Epithelial cell of proximal tubule (primary cell): ENCODE data around the gene PGC. TPM values are rescaled to one million over a fixed set of nuclear protein-coding genes. Genes with fewer than 3 reads are reported as not detected.

Experiments used
- DNase-seq: peaks from one replicate; pipeline ENCODE4 v3.0.0-alpha.2; 2011; ENCODE audit warnings: low read depth
- H3K4me3 ChIP-seq: 2 replicates; pipeline ENCODE4 v1.5.1; 2011; ENCODE audit warnings: low read depth, mild to moderate bottlenecking, low read length
- total RNA-seq: library from RNA; depleted of rRNA; stranded (reverse); fragments of >200 nt; gene quantifications from 2 replicates; pipeline ENCODE4 v1.2.3, GENCODE V29; 2015
- TF ChIP-seq, protein P1 (sequence below): conservative IDR thresholded peaks from 2 replicates; pipeline ENCODE4 v1.5.1; 2012; ENCODE audit warnings: low read depth, mild to moderate bottlenecking, low read length

PGC gene
- total RNA-seq, 1 donor from 2014 or later: not detected

DNA sequence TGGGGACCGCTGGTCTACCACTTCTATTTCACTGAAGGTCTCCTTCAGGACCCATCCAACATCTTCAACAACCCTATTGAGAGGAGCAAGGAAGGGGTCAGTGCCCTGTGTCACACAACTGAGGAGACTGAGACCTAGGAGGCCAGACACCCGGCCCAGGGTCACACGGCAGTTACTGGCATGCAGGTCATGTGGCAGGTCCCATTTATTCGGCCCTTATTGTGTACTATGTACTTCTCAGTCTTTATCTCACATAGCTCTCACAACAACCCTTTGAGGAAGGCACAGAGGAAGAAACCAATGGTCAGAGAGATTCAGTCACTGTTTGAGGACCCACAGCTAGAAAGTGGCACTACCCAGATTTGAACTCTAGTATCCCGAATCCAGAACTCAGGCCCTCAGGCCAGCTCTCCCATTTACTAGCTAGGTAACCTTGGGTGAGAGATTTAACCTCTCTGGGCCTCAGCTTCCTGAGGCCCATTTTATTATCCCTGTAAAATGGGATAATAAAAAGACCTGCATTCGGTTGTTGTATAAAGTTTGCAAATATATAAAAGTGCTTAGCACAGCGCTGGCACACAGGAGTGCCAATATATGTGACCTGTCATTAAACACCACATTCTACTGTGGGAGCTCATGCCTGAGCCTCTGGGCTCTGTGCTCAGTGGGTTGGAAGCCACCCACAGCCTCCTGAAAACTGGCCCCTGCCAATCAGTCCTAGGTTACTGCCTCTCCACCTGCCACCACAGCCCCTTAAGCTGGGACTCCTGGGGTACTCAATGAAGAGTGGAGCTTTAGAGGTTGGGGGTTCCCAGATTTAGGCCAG lies 27.5 kb downstream of the PGC start:
- TF ChIP-seq, protein P1, sequence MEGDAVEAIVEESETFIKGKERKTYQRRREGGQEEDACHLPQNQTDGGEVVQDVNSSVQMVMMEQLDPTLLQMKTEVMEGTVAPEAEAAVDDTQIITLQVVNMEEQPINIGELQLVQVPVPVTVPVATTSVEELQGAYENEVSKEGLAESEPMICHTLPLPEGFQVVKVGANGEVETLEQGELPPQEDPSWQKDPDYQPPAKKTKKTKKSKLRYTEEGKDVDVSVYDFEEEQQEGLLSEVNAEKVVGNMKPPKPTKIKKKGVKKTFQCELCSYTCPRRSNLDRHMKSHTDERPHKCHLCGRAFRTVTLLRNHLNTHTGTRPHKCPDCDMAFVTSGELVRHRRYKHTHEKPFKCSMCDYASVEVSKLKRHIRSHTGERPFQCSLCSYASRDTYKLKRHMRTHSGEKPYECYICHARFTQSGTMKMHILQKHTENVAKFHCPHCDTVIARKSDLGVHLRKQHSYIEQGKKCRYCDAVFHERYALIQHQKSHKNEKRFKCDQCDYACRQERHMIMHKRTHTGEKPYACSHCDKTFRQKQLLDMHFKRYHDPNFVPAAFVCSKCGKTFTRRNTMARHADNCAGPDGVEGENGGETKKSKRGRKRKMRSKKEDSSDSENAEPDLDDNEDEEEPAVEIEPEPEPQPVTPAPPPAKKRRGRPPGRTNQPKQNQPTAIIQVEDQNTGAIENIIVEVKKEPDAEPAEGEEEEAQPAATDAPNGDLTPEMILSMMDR: no peak
- no peak for DNase-seq
- no peak overlapping the region for H3K4me3 ChIP-seq

DNA sequence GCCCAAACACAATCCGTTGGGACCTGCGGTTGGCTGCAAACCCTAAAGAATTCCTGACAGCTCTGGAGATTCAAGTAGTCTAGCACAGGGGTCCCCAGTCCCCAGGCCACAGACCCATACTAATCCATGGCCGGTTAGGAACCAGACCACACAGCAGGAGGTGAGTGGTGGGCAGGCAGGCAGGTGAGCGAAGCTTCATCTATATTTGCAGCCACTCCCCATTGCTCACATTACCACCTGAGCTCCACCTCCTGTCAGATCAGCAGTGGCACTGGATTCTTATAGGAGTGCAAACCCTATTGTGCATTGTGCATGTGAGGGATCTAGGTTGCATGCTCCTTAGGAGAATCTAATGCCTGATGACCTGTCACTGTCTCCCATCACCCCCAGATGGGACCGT lies 28.4 kb downstream of the PGC start:
- DNase-seq: no peak
- no peak overlapping the region for H3K4me3 ChIP-seq
- TF ChIP-seq, protein P1: no peak

DNA sequence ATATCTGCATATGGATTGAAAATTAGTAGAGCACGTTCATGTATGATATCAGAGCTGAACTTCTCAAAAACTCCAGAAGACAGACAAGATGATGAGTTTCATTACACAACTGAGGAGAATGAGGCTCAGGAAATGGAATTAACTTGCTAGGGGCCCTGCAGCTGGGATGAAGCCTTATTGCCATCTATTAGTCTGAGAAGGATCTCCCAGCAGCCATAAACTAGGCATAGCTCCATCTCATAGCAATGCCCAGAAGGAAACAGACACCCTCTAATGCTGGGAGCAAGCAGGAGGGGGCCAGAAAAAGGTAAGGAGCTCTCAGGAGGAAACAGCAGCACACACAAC lies 29.8 kb downstream of the PGC start:
- DNase-seq: no peak
- H3K4me3 ChIP-seq: no peak overlapping the region
- TF ChIP-seq, protein P1: no peak

DNA sequence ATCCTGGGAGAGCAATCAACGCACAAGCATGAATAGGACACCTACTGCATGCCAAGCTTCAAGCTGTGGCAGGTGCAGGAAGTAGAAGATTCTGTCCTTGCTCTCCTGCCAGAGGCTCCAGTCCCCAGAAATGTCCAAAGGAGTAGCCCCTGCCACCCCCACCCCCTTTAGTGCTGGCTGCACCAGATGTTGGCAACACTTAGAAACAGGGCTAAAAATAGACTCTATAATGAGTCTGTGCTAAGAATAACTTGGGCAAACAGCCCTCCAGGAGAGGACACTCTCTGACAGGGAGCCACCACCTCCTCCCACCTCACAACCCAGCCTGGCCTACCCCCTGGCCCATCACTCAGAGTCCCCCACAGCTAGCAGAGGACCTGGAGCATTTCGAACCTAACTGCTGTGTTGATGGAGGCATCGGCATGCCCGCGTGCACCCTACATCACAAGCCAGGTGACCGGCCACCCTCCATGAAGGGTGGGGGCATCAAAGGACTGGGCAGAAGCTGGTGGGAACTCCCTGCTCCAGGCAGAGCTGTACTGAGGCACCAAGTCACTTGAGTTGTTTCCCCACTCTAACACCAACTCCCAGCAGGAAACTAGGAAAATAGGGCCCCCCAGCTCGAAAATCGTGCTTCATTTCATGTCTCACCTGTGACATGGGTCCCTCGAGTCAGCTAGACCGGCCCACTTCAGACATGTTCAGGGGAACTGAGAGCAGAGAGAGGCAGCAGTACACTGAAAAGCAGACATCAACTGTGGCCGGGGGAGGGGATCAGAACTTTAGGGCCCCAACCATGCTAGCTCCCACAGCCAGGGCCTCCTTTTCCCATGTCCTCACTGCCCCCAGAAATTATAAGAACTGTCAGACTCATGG lies 30.4 kb downstream of the PGC start:
- TF ChIP-seq, protein P1: no peak
- H3K4me3 ChIP-seq: no peak overlapping the region
- DNase-seq: no peak

DNA sequence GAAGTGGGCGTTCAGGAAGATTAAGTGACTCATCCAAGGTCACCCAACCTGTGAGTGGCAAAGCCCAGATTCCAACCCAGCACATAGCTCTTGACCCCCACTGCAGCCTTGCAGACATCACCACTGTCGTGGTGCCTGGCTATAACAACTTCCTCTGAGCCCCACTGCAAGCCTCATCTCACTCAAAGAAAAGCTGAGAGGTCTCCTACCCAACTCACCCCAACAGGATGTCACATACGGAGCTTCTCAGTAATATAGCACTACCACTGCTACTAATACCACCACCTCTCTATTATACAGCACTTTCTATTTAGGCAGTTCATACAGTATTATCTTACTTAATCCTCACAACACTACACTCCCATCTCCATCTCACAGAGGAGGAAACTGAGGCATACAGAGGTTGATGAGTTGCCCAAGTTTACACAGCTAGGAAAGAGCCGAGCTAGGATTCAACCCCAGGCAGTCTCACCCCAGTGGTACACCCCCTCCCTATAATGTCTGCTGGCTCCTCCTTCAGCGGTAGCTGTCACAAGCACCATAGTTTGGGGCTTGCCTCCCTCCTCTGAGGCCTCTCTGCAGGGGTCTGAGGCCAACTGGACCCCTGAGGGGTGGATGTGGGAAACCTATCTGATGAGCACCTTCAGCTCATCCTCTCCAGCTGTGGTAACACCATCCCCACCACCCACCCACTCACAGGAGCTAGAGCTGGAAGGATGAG lies 31.2 kb downstream of the PGC start:
- no peak for DNase-seq
- H3K4me3 ChIP-seq: no peak overlapping the region
- TF ChIP-seq, protein P1: no peak

DNA sequence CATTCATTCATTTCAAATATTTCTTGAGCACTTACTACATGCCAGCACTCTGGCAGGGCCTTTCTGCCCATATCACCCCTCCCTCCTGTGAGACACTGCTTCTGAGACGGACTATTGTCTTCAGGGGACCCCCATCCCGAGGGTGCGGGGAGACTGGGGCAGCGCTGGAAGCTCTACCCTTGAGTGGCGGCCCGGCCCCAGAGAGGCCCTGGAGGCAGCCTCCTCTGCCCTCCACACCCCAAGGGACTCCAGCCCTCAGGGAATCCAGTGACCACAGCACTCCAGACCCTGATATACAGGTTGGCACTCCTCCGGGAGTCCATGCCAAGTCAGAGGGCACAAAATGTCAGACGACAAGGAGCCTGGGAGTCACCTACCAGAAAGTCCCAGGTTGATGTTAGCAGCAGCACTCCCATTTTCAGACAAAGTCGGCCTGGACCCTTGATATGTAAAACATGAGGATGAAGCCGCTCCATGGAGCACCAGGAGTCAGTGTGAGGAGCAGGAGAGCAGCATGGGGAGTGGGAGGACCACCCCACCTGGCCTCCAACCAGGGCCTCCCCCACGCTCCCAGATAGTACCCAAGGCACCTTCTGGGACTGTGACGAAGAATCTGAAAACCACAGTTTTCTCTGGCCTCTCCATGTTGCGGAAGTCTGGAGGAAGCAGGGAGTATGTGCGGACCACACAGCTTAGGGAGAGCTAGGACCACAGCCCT lies 32.5 kb downstream of the PGC start:
- no peak for DNase-seq
- no peak overlapping the region for H3K4me3 ChIP-seq
- TF ChIP-seq, protein P1: no peak
